Activated naive CD4-positive, alpha-beta T cell treated with anti-CD3 and anti-CD28 coated beads, Interleukin-2, amount 10 ng/mL, durations not matched to agents 7 days and 5 days (primary cell): ENCODE data around the gene BICRAL.

Source experiments
- CTCF ChIA-PET: fragments of 350-600 bp; sonication (Branson Sonifier 250); formaldehyde crosslinking; loops from one replicate; lab custom pipeline; 2021; ENCODE audit warnings: antibody characterized with exemption; lab: Charles Lee
- DNase-seq: peaks from one replicate; pipeline ENCODE4 v3.0.0-alpha.2; 2020
- H3K27ac Mint-ChIP-seq: one replicate; pipeline ENCODE4 v1.8.0; 2021; ENCODE audit warnings: mild to moderate bottlenecking, moderate library complexity, mixed read lengths
- H3K27me3 Mint-ChIP-seq: one replicate; pipeline ENCODE4 v1.8.0; 2021; ENCODE audit warnings: mild to moderate bottlenecking, mixed read lengths
- H3K36me3 Mint-ChIP-seq: one replicate; pipeline ENCODE4 v1.8.0; 2021; ENCODE audit warnings: mixed read lengths
- H3K4me1 Mint-ChIP-seq: one replicate; pipeline ENCODE4 v1.8.0; 2021; ENCODE audit warnings: mixed read lengths
- H3K4me3 Mint-ChIP-seq: one replicate; pipeline ENCODE4 v1.8.0; 2021; ENCODE audit warnings: mild to moderate bottlenecking, moderate library complexity, mixed read lengths
- H3K9me3 Mint-ChIP-seq: one replicate; pipeline ENCODE4 v1.8.0; 2021; ENCODE audit warnings: mixed read lengths

BICRAL gene

DNA sequence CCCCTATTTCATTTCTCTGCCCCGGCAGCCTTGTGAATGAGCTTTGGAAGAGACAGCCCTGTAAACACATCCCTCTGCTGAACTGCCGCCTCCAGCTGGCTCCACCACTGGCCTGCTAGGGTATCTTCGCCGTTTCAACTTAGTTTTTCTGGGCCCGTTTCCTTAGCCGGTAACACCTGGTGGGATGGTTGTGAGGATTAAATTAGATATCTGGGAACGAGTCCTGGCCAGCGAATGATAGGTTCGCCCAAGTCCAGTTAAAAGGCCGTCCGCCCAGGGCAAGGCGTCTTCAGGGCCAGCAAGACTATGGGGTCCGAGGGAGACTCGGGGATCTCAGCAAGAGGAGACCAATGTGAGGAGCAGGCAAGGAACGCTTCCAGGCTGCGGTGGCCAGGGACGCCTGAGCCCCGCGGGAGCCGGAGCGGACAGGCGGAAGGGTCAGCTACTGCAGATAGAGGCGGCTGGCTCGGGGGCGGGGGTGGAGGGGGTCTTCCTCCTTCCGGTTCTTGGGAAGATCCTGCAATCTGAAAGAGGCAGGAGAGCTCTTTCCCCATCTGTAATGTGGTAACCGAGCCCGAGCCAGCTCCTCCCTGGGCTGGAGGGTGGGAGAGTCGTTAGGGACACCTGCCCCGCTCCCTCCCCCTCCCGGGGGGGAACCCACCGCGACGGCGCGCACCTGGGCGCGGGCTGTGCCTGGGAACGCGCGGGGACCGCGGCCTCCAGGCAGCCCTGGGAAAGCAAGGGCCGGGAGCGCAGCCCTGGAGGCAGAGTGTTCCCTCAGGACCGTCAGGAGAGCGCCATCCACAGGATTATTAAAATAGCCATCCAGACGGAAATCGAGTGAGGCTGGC, 129.5 kb downstream of the BICRAL start:
- CTCF ChIA-PET = interaction anchor here (0.6 to 4.3 kb wide), 3 partner anchors 10 to 232 kb away, joined by 3 to 18 read pairs (median 4); no protein-coding TSS in a partner anchor

GRCh38 chr6:42914546-42914945, 132.7 kb downstream of the BICRAL start:
- no peak overlapping the region for H3K4me3 Mint-ChIP-seq
- no peak for DNase-seq
- CTCF ChIA-PET = interaction anchor here (1.3 kb wide), 2 partner anchors 49 to 229 kb away, joined by 3 to 4 read pairs; no protein-coding TSS in a partner anchor
- peaks cover 3% of the 10 kb centered on the region for H3K4me1 Mint-ChIP-seq
- H3K27ac Mint-ChIP-seq = no peak overlapping the region
- no peaks in the 10 kb centered on the region for H3K36me3 Mint-ChIP-seq
- H3K9me3 Mint-ChIP-seq = no peaks in the 10 kb centered on the region
- peaks cover 56% of the 10 kb centered on the region for H3K27me3 Mint-ChIP-seq

More for the DNA sequence above, 129.5 kb downstream of the BICRAL start:
- Mint-ChIP-seq H3K27ac (no peak overlapping the region), H3K9me3 (no peaks in the 10 kb centered on the region), H3K36me3 (no peaks in the 10 kb centered on the region), H3K4me3 (no peak overlapping the region), H3K27me3 (peaks cover 56% of the 10 kb centered on the region), H3K4me1 (peaks cover 3% of the 10 kb centered on the region)
- DNase-seq = no peak

GRCh38 chr6:42915732-42916131, 133.9 kb downstream of the BICRAL start, which contains the start of gene PTCRA:
Gene PTCRA (plus strand): TSS chr6:42916053. CDS start chr6:42916070, 17 bp downstream.
- Mint-ChIP-seq H3K4me1 (peaks cover 3% of the 10 kb centered on the region), H3K27me3 (peaks cover 56% of the 10 kb centered on the region), H3K4me3 (no peak within 1 kb of the TSS), H3K36me3 (no peaks in the 10 kb centered on the region), H3K9me3 (no peaks in the 10 kb centered on the region), H3K27ac (no peak within 1 kb of the TSS)
- no peak for DNase-seq
- CTCF ChIA-PET = interaction anchor here (1.1 kb wide), 1 partner anchor 63 kb away, joined by 3 read pairs; the partner anchor contains the start of gene PEX6

GRCh38 chr6:42916288-42916687, 134.4 kb downstream of the BICRAL start:
- H3K4me3 Mint-ChIP-seq = no peak overlapping the region
- peaks cover 52% of the 10 kb centered on the region for H3K27me3 Mint-ChIP-seq
- peaks cover 1% of the 10 kb centered on the region for H3K4me1 Mint-ChIP-seq
- no peak for DNase-seq
- no peaks in the 10 kb centered on the region for H3K36me3 Mint-ChIP-seq
- no peaks in the 10 kb centered on the region for H3K9me3 Mint-ChIP-seq
- no peak overlapping the region for H3K27ac Mint-ChIP-seq
- CTCF ChIA-PET = interaction anchor here (1.0 to 1.3 kb wide), 2 partner anchors 18 to 36 kb away, joined by 3 read pairs; no protein-coding TSS in a partner anchor
